IPS-18c (cell line): ENCODE results near the gene ARPC5.

Experiments
- H3K4me3 ChIP-seq: 2 replicates; pipeline ENCODE4 v1.7.0; 2013; ENCODE audit warnings: low read depth, mild to moderate bottlenecking, low read length, moderate library complexity; ENCODE audit not compliant: insufficient read depth
- H3K9me3 ChIP-seq: one replicate; pipeline ENCODE4 v1.6.1; 2013; ENCODE audit warnings: mild to moderate bottlenecking, low read length, moderate library complexity; ENCODE audit not compliant: control insufficient read depth, insufficient read depth

The ARPC5 gene

DNA sequence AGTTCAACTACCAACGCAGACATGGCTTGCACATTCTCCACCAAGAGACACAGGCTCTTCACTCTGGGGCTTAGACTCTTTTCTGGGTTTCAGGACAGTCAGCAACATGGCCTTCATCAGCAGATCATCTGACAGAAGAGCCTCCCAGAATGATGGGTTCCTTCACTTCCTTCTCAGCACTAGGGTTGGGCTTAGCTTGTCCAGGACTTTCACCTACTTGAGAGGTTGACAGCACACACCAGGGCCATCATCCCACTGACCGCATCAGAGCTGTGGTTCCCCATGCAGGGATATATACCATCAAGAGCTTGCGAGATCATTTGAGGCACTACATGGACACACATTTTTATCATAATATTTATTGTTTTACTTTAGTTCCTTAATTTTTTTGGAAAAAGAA lies 34.9 kb downstream of the ARPC5 start:
- Histone ChIP-seq H3K9me3 (peaks cover 2% of the 10 kb centered on the region), H3K4me3 (no peak overlapping the region)

DNA sequence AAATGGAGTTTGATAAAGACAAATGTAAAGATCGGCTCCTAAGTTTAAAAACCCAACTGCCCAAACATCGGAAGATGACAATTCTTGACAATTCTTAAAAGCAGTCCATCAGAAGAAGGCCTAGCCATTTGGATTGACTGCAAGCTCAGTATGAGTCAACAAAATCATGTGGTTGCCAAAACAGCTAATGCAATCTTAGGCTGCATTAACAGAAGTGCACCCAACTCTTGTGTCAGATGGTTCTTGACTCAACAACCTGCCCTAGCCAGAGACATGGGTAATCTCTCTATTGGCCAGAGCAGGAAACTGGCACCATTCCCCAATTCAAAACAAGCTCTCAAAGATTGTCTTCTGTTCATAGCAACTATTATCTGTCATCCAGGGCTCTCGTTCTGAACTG lies 35.4 kb downstream of the ARPC5 start:
- Histone ChIP-seq H3K9me3 (peaks cover 2% of the 10 kb centered on the region), H3K4me3 (no peak overlapping the region)

DNA sequence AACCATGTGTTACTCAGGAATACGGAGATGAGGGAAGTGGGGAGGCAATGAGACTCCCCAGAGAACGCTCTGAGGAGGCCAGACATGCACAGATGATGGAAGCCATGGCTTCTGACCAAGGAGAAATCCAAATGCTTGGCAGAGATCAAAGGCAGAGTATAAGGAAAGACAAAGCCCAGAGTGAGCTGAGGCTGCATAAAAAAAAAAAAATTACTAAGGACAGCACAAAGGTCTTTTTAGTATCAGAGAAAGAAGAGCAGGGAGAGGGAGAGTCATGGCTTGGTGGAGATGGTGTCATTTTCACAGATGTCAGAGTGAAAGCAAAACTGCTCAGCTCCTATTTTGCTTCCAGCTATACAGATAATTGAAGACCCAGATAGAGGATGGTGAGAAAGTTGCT lies 37.2 kb downstream of the ARPC5 start:
- peaks cover 2% of the 10 kb centered on the region for H3K9me3 ChIP-seq

DNA sequence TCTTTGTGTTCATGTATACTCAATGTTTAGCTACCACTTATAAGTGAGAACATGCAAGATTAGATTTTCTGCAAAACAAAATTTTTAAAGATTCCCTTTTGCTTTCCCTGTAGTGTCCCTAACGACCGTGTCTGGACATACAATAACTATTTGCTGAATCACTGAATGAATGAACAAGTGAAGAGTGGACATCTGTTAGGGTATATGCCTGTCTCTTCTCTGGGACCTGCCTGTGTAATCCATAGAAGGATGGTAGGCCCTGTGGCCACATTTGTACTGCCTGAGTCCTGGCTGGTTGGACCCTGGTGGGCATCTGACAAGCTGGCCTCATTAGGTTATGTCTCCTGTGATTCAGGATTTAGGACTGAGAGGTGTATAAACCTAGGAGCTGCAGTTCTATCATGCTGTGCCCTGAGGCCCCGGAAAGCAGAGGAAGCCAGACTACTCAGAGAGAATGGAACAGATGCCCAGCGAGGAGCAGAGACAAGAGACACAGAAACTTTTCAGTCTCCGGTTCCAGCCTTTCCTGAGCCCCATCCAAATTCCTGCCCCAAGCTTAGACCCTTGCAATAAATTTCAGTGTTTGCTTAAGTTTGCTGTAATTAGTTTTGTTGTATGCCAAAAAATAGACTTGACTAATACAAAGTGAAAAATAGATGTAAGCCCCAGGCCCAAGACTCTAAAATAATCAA lies 37.8 kb downstream of the ARPC5 start:
- no peak overlapping the region for H3K4me3 ChIP-seq
- peaks cover 2% of the 10 kb centered on the region for H3K9me3 ChIP-seq

More for the DNA sequence above, 37.2 kb downstream of the ARPC5 start:
- no peak overlapping the region for H3K4me3 ChIP-seq

DNA sequence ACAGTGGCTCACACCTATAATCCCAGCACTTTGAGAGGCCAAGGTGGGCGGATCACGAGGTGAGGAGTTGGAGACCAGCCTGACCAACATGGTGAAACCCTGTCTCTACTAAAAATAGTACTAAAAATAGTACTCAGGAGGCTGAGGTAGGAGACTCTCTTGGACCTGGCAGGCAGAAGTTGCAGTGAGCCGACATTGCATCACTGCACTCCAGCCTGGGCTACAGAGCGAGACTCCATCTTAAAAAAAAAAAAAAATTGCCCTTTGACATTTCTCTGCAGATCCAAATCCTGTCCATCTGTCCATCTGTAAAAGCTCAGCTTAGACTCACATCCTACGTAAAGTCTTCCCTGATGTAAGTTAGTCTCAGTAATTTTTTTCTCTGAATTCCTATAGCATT lies 39.1 kb downstream of the ARPC5 start:
- H3K9me3 ChIP-seq = no peaks in the 10 kb centered on the region
- no peak overlapping the region for H3K4me3 ChIP-seq

DNA sequence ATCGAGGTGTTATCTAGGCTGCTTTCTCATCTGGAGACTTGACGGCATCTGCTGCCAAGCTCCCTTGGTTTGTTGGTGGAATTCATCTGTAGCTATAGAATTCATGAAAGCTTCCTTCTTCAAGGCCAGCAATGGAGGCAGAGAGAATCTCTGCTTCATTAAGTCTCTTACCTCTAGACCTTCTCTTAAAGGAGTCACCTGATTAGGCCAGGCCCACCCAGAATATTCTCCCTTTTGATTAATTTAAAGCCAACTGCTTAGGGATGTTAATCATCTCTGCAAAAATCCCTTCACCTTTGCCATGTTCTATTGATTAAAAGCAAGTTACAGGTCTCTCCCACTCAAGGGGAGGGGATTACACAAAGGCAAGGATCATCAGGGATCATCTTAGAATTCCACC lies 40.0 kb downstream of the ARPC5 start:
- no peak overlapping the region for H3K4me3 ChIP-seq
- no peaks in the 10 kb centered on the region for H3K9me3 ChIP-seq

DNA sequence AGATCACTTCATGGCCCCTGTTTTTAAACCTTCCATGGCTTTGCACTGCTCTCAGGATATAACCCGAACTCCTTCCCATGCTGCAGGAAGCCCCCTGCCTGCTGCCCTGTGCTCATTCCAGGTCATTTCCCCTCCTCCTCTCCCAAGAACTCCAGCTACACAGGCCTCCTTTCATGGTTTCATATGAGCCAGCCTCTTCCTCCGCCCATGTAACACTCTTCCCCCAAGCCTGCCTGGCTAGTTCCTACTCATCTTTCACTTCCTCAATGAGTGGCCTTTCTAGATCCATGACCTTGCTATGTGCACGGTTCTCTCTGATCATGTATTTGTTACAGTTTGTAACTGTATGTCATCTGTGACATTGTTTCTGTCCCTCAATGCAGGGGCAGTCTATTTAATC lies 42.2 kb downstream of the ARPC5 start:
- no peak overlapping the region for H3K4me3 ChIP-seq
- no peaks in the 10 kb centered on the region for H3K9me3 ChIP-seq

DNA sequence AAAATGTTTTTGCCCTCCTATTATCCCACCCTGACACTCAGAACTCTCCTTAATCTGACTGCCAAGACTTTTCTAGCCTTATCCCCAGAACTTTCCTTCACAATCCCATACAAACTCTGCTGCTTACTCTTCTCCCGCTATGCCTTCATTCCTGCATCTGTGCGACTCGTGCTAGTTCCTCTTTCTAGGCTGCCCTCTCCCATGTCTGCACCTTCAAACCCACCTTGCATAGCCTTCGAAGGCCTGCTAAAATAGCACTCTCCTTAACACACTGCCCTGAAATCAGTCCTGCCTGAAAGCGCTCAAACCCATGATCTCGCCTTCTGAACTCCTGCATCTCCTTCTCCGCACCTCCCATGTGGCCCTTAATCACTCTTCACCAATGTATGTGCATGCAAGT lies 42.9 kb downstream of the ARPC5 start:
- no peak overlapping the region for H3K4me3 ChIP-seq
- no peaks in the 10 kb centered on the region for H3K9me3 ChIP-seq

DNA sequence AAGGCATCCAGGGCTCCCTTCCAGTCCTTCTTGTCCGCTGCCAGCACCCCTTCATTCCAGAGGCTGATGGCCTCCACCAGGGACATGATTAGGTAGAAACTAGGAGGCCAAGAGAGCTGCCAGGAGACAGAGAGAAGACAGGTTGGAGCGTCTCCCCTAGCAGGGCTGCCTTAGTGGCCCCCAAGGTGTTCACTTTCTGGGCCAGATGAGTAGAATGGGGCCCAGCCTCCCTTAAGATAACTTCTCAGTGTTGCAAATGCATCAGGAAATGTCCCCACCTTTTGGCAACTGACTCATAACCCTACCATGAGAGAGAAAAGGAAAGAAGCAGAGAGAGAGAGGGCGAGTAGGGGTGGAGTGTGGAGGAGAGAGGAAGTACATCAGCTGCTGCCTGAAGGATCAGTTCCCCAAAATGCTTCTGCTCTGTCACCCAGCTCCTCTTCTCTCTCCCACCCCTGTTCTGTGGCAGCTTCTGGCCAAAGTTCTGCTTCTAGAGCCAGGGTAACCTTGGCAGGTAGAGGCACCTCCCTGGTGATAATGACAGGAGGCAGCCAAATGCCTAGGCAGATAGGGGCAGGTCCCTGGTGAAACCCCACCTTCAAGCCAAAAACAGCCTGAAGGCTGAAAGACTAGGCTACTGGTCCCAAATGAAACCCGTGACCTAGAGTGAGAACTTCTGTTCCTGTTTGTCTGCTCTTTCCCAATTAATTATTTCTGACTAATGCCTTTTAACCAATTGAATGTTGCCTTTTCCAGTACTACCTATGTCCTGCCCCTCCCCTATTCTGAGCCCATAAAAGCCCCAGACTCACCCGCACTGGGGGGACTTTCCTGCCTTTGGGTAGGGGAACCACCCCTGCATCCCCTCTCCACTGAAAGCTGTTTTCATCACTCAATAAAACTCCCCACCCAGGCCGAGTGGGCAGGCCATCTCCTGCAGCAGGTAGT lies 45.1 kb downstream of the ARPC5 start, which contains the start of gene NCF2:
NCF2 (minus strand) TSS at position 216 of the 948 bp plus-strand sequence; CDS start at position 86, 130 bp downstream.
- Histone ChIP-seq H3K4me3 (no peak within 1 kb of the TSS), H3K9me3 (no peaks in the 10 kb centered on the region)

DNA sequence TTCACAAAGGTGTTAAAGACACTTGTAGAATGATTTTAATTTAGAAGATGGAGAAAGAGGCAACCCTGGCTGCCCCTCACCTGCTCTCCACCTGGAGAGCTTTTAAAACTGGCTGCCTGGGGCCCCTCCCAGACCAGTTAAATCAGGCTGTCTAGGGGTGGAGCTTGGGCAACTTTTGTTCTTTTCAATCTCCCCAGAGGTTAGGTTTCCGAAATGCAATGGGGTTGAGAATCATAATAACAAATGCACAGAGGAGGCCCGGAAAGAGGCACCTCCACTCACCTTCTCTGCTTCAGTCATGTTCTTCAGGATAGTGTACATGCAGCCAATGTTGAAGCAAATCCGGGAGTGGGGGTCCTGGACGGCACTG lies 45.7 kb downstream of the ARPC5 start:
- Histone ChIP-seq H3K4me3 (no peak overlapping the region), H3K9me3 (no peaks in the 10 kb centered on the region)

DNA sequence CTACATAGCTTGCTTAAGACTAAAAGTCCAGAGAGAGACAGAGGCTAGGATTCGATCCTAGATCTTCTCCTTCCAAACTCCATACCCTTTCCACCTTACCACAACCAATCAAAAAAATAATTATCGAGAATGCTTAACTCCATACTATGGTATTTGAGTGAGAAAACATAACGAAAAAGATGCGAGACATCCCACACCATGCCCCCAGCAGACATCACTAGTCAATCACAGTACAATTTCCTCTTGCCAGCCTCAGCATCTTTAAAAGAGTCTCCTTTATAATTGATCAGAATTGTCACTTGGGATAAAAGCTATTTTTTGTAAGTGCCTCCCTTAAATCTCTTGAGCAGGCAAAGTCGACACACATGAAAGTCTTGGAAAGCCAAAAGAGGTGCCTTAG lies 46.2 kb downstream of the ARPC5 start:
- Histone ChIP-seq H3K9me3 (no peaks in the 10 kb centered on the region), H3K4me3 (no peak overlapping the region)

DNA sequence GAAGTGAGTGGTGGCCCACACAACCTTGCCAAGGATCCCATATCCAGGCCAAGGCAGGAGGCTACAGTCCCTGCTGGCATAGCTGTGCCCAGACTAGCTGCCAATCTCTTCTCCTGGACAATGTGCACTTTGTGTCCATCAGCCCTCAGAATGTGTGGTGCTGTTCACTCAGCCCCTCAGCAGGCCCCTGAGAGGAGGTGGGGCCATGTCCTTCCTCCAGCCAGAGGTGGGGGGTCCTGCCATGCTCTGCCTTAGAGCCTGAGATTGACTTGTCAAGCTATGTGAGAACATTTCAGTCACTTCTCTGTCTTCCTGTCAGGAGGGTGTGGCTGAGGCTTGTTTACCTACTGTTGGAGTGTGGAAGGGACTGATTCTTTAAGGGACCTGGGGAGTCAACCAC lies 46.8 kb downstream of the ARPC5 start:
- Histone ChIP-seq H3K4me3 (no peak overlapping the region), H3K9me3 (no peaks in the 10 kb centered on the region)

DNA sequence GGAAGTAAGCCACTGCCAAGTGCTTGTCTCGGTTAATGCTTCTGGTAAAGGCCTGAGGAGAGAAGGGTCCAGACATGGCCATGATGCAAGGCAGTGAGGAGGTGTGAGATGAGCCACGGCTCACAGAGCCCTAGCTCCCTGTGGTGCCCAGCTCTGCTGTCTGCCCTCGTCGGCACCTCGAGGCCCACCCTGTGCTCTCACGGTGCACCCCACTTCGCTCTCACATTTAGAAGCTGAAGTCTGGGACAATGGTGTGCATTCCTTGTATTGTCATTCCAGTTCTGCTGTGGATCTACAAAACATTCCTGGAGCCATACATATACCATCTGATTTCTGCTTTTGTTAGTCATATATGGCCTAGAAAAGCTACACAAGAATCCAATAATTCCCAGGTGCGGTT lies 48.7 kb downstream of the ARPC5 start:
- Histone ChIP-seq H3K4me3 (no peak overlapping the region), H3K9me3 (no peaks in the 10 kb centered on the region)

DNA sequence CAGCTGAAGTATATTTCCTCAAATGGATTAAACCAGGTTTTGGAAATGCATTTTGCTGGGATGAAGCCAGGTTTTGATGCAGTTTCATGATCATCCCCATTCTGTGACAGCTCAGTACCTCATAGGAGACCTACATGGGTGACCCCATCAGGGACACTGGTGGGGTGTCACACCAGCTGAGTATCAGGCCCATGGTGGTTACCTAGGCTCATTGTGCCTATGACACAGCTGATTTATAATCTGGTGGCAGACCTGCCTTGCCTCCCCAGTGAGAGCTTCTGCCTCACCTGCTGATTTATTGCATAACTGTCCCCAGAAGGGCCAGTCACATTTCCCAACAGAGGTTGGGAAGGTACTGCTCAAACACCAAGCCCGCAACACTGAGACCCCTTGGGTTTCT lies 49.1 kb downstream of the ARPC5 start:
- no peaks in the 10 kb centered on the region for H3K9me3 ChIP-seq
- no peak overlapping the region for H3K4me3 ChIP-seq

DNA sequence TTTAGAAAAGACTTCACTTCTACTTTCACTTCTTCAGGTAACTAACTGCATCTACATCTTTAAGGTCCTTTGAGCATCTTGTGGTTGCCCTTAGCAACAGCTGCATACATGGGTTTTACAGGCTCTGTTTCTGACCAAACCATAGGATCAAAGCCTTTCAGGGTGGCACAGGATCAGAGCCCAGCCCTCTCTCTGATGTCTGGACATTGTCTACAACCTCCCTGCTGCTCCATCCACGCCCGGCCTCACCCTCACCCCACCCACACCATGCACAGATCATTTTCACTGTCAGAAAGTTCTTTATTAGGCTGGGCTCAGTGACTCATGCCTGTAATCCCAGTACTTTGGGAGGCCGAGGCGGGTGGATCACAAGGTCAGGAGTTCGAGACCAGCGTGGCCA lies 50.5 kb downstream of the ARPC5 start:
- no peaks in the 10 kb centered on the region for H3K9me3 ChIP-seq
- no peak overlapping the region for H3K4me3 ChIP-seq

DNA sequence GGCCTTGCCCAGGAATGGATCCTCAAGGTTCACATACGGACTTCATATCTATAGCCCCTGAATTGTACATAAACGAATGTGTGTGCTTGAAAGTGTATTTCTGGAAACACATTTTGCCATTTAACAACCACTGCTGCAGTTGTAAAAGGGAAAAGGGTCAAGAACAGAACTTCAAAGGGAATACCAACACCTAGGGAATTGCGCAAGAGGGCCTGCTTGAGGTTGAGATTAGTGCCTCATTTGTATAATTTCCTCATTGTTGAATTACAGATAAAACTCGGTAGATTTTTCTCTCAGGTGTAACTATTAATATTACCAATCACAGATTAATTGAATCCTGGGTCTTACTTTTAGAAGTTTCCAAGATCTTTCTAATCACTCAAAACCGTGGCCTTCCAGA lies 51.4 kb downstream of the ARPC5 start:
- Histone ChIP-seq H3K4me3 (no peak overlapping the region), H3K9me3 (no peaks in the 10 kb centered on the region)

DNA sequence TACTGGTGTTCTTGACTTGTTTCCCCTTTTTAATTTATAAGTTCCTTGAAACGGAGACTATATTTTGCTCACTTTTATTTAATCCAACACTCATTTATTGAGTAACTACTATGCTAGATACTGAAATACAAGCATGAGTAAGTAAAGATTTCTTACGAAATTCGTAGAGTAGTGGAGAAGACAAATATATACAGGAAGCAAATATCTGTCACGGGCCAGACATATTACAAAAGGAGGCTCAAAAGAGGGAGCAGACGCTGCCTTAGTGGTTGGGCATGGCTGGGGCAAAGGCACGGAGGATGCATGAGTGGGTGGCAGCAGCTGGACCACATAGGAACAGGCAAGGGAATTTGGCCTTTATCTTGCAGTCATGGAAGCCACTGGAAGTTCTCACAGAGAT lies 52.1 kb downstream of the ARPC5 start:
- Histone ChIP-seq H3K9me3 (no peaks in the 10 kb centered on the region), H3K4me3 (no peak overlapping the region)

DNA sequence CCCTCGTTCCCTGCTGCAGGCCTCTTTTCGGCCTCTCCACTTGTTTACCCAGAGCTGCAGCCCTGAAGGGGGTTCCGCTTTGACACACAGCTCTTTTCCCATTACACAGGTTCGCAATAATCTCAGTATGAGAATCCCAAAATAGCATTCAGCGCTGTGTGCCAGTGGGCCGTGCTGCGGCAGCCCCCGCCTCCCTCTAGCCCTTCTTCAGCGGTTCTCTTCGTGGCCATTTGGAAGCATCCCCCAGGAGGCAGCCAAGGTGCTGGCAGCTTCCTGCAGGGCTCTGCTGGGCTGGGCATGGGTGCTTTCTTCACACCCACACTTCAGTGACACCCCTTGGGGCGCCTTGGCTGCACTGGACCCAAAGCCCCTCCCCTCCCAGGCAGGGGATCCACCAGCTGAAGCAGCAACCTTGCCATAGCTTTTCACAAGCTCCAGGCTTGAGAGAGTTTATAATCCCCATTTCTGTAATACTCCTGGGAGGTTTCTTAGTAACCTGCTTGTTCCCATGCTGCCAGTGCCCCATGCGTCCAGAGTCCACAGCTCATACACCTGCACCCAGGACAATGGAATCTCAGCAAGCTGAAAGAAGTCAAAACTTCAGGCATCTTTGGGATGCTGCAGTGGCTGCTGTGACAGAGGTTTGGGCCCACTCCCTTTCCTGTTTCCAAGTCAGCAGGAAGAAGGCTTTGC lies 53.4 kb downstream of the ARPC5 start:
- Histone ChIP-seq H3K4me3 (no peak overlapping the region), H3K9me3 (no peaks in the 10 kb centered on the region)
